ENCODE data around the gene TMEM18. TPM values are rescaled to one million over a fixed set of nuclear protein-coding genes. Genes with fewer than 3 reads are reported as not detected.

The TMEM18 gene
- total and polyA plus RNA-seq, 2 of the 13 experiments (the other 11 are each of a cell fraction or from before 2014, with no cell fraction given), result 45.9 to 49.4 TPM

DNA sequence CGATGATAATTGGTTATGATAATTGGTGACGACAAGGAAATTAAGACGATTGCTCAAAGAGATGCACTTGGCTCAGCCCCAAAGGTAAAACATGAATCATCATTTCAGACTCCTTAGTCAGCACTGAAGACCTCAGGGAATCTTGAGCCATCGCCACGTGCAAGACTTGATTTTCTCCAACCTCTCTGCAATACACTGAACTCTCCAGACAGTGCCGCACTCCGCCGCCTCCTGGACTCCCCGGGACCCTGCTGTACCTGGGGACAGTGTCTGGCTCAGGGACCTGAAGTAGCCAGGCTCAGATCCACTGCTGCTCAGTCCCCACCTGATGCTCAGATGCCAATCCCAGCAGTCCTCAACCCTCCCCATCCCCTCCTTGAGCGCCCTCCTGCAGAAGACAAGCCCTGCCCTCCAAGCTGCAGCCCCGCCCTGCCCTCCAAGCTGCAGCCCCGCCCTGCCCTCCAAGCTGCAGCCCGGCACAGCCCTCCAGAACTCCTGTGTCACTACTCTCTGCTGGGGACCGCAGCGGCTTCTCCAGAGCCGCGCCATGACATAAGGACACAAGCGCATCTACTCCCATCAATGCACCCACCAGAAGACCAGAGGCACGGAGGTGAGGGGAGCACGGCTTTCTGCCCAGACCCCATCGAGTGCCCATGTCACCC, 1.1 kb downstream of the TMEM18 start (continued):
- TF ChIP-seq, protein P1, sequence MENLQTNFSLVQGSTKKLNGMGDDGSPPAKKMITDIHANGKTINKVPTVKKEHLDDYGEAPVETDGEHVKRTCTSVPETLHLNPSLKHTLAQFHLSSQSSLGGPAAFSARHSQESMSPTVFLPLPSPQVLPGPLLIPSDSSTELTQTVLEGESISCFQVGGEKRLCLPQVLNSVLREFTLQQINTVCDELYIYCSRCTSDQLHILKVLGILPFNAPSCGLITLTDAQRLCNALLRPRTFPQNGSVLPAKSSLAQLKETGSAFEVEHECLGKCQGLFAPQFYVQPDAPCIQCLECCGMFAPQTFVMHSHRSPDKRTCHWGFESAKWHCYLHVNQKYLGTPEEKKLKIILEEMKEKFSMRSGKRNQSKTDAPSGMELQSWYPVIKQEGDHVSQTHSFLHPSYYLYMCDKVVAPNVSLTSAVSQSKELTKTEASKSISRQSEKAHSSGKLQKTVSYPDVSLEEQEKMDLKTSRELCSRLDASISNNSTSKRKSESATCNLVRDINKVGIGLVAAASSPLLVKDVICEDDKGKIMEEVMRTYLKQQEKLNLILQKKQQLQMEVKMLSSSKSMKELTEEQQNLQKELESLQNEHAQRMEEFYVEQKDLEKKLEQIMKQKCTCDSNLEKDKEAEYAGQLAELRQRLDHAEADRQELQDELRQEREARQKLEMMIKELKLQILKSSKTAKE (CRISPR knock-in tag; IDR thresholded peaks at IDR 0.05; ENCODE audit: borderline replicate concordance), result no peak
- TF ChIP-seq, protein P2, sequence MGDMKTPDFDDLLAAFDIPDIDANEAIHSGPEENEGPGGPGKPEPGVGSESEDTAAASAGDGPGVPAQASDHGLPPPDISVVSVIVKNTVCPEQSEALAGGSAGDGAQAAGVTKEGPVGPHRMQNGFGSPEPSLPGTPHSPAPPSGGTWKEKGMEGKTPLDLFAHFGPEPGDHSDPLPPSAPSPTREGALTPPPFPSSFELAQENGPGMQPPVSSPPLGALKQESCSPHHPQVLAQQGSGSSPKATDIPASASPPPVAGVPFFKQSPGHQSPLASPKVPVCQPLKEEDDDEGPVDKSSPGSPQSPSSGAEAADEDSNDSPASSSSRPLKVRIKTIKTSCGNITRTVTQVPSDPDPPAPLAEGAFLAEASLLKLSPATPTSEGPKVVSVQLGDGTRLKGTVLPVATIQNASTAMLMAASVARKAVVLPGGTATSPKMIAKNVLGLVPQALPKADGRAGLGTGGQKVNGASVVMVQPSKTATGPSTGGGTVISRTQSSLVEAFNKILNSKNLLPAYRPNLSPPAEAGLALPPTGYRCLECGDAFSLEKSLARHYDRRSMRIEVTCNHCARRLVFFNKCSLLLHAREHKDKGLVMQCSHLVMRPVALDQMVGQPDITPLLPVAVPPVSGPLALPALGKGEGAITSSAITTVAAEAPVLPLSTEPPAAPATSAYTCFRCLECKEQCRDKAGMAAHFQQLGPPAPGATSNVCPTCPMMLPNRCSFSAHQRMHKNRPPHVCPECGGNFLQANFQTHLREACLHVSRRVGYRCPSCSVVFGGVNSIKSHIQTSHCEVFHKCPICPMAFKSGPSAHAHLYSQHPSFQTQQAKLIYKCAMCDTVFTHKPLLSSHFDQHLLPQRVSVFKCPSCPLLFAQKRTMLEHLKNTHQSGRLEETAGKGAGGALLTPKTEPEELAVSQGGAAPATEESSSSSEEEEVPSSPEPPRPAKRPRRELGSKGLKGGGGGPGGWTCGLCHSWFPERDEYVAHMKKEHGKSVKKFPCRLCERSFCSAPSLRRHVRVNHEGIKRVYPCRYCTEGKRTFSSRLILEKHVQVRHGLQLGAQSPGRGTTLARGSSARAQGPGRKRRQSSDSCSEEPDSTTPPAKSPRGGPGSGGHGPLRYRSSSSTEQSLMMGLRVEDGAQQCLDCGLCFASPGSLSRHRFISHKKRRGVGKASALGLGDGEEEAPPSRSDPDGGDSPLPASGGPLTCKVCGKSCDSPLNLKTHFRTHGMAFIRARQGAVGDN (CRISPR knock-in tag; IDR thresholded peaks at IDR 0.05), result no peak
- TF ChIP-seq ZNF570 (CRISPR knock-in tag; IDR thresholded peaks at IDR 0.05; ENCODE audit: borderline replicate concordance) (no peak), ZNF780A (CRISPR knock-in tag; IDR thresholded peaks at IDR 0.05) (no peak), ZNF841 (CRISPR knock-in tag; IDR thresholded peaks at IDR 0.05; ENCODE audit: borderline replicate concordance) (no peak), ZNF354B (CRISPR knock-in tag; IDR thresholded peaks at IDR 0.05) (no peak), YEATS2 (CRISPR knock-in tag; IDR thresholded peaks at IDR 0.05; ENCODE audit: borderline replicate concordance) (peak; percentile 58; the same call in 1 of the 2 replicates), RORA (CRISPR knock-in tag; IDR thresholded peaks at IDR 0.05) (no peak), SMYD3 (CRISPR knock-in tag; IDR thresholded peaks at IDR 0.05) (peak; percentile 82; the same call in 1 of the 2 replicates), MYNN (CRISPR knock-in tag; IDR thresholded peaks at IDR 0.05; ENCODE audit: low read depth) (no peak), ZNF678 (CRISPR knock-in tag; IDR thresholded peaks at IDR 0.05) (no peak), ZNF34 (CRISPR knock-in tag; IDR thresholded peaks at IDR 0.05; ENCODE audit: borderline replicate concordance) (no peak), GZF1 (CRISPR knock-in tag; IDR thresholded peaks at IDR 0.05) (no peak), EED (CRISPR knock-in tag; IDR thresholded peaks at IDR 0.05) (peak; percentile 87), ZSCAN20 (CRISPR knock-in tag; IDR thresholded peaks at IDR 0.05; ENCODE audit: borderline replicate concordance) (no peak), MZF1 (CRISPR knock-in tag; IDR thresholded peaks at IDR 0.05; ENCODE audit: borderline replicate concordance) (no peak), ZKSCAN5 (CRISPR knock-in tag; IDR thresholded peaks at IDR 0.05) (peak; percentile 91), EZH2 (conservative IDR thresholded peaks at IDR 0.05; ENCODE audit: low read depth, low read length) (no peak), IKZF1 (IDR thresholded peaks at IDR 0.05) (no peak), THAP11 (CRISPR knock-in tag; IDR thresholded peaks at IDR 0.05) (no peak), MEIS1 (CRISPR knock-in tag; IDR thresholded peaks at IDR 0.05; ENCODE audit: borderline replicate concordance) (no peak), ZBTB38 (CRISPR knock-in tag; IDR thresholded peaks at IDR 0.05) (no peak), AGO2 (optimal IDR thresholded peaks at IDR 0.05; ENCODE audit: low read depth, low read length) (no peak), HOXD1 (CRISPR knock-in tag; IDR thresholded peaks at IDR 0.05) (no peak)
- TF ChIP-seq, protein P3, sequence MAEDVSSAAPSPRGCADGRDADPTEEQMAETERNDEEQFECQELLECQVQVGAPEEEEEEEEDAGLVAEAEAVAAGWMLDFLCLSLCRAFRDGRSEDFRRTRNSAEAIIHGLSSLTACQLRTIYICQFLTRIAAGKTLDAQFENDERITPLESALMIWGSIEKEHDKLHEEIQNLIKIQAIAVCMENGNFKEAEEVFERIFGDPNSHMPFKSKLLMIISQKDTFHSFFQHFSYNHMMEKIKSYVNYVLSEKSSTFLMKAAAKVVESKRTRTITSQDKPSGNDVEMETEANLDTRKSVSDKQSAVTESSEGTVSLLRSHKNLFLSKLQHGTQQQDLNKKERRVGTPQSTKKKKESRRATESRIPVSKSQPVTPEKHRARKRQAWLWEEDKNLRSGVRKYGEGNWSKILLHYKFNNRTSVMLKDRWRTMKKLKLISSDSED (CRISPR knock-in tag; IDR thresholded peaks at IDR 0.05), result no peak

Measured in HepG2 (cell line).